ENCODE results near the gene BSND.

BSND gene

GRCh38 chr1:54987427-54987826 is 11.3 kb upstream of the BSND start (continued):
- TF ChIP-seq TCF4 (CRISPR knock-in tag; IDR thresholded peaks at IDR 0.05; ENCODE audit: borderline replicate concordance) = no peak

- TF ChIP-seq ZFP30 (CRISPR knock-in tag; IDR thresholded peaks at IDR 0.05) (no peak), SNAI2 (CRISPR knock-in tag; IDR thresholded peaks at IDR 0.05) (no peak)
- peak; percentile 46 for ATAC-seq
These were observed 10.6 kb upstream of the BSND start for GRCh38 chr1:54987919-54988705.

- no peak for ATAC-seq
- TF ChIP-seq CSDC2 (CRISPR knock-in tag; IDR thresholded peaks at IDR 0.05) = no peak
These were observed 9.8 kb upstream of the BSND start for GRCh38 chr1:54988975-54989374.

GRCh38 chr1:54989473-54989872 is 9.3 kb upstream of the BSND start:
- no peak for TF ChIP-seq TOX (CRISPR knock-in tag; IDR thresholded peaks at IDR 0.05; ENCODE audit: borderline replicate concordance)
- no peak for TF ChIP-seq ZC3H10 (CRISPR knock-in tag; IDR thresholded peaks at IDR 0.05)
- TF ChIP-seq ESRRG (CRISPR knock-in tag; IDR thresholded peaks at IDR 0.05) = no peak
- TF ChIP-seq RARB (CRISPR knock-in tag; IDR thresholded peaks at IDR 0.05) = no peak
- no peak for TF ChIP-seq BACH2 (CRISPR knock-in tag; IDR thresholded peaks at IDR 0.05; ENCODE audit: borderline replicate concordance)
- no peak for TF ChIP-seq OSR1 (CRISPR knock-in tag; IDR thresholded peaks at IDR 0.05)
- TF ChIP-seq CSRNP3 (CRISPR knock-in tag; IDR thresholded peaks at IDR 0.05) = no peak
- TF ChIP-seq GLIS3 (CRISPR knock-in tag; IDR thresholded peaks at IDR 0.05) = no peak
- no peak for TF ChIP-seq ZNF565 (CRISPR knock-in tag; conservative IDR thresholded peaks at IDR 0.05; ENCODE audit: low read depth)
- no peak for TF ChIP-seq CREB5 (CRISPR knock-in tag; IDR thresholded peaks at IDR 0.05; ENCODE audit: low read depth)
- TF ChIP-seq SNAI2 (CRISPR knock-in tag; IDR thresholded peaks at IDR 0.05) = no peak
- no peak for TF ChIP-seq ARNTL (CRISPR knock-in tag; IDR thresholded peaks at IDR 0.05; ENCODE audit: borderline replicate concordance, low read depth)
- TF ChIP-seq ZFP30 (CRISPR knock-in tag; IDR thresholded peaks at IDR 0.05) = no peak
- no peak for TF ChIP-seq TCF4 (CRISPR knock-in tag; IDR thresholded peaks at IDR 0.05; ENCODE audit: borderline replicate concordance)
- TF ChIP-seq CSDC2 (CRISPR knock-in tag; IDR thresholded peaks at IDR 0.05) = no peak
- ATAC-seq = no peak

- ATAC-seq = no peak
- TF ChIP-seq ISL1 (CRISPR knock-in tag; IDR thresholded peaks at IDR 0.05) = no peak
- TF ChIP-seq ZNF8 (CRISPR knock-in tag; IDR thresholded peaks at IDR 0.05) = no peak
- TF ChIP-seq CSDC2 (CRISPR knock-in tag; IDR thresholded peaks at IDR 0.05) = no peak
- no peak for TF ChIP-seq GLIS3 (CRISPR knock-in tag; IDR thresholded peaks at IDR 0.05)
- TF ChIP-seq CREB5 (CRISPR knock-in tag; IDR thresholded peaks at IDR 0.05; ENCODE audit: low read depth) = no peak
- TF ChIP-seq PATZ1 (CRISPR knock-in tag; IDR thresholded peaks at IDR 0.05; ENCODE audit: borderline replicate concordance) = no peak
- TF ChIP-seq RARB (CRISPR knock-in tag; IDR thresholded peaks at IDR 0.05) = no peak
- TF ChIP-seq ARNTL (CRISPR knock-in tag; IDR thresholded peaks at IDR 0.05; ENCODE audit: borderline replicate concordance, low read depth) = no peak
- no peak for TF ChIP-seq ZNF565 (CRISPR knock-in tag; conservative IDR thresholded peaks at IDR 0.05; ENCODE audit: low read depth)
- no peak for TF ChIP-seq POU6F1 (CRISPR knock-in tag; IDR thresholded peaks at IDR 0.05; ENCODE audit: borderline replicate concordance, low read depth)
- no peak for TF ChIP-seq ZNF70 (CRISPR knock-in tag; IDR thresholded peaks at IDR 0.05)
- TF ChIP-seq PPARA (CRISPR knock-in tag; IDR thresholded peaks at IDR 0.05; ENCODE audit: borderline replicate concordance) = no peak
- no peak for TF ChIP-seq ESRRG (CRISPR knock-in tag; IDR thresholded peaks at IDR 0.05)
- no peak for TF ChIP-seq TSHZ2 (CRISPR knock-in tag; IDR thresholded peaks at IDR 0.05)
- no peak for TF ChIP-seq ZC3H10 (CRISPR knock-in tag; IDR thresholded peaks at IDR 0.05)
These were observed 8.5 kb upstream of the BSND start for GRCh38 chr1:54989968-54990810.
